Activated CD4-positive, alpha-beta T cell treated with anti-CD3 and anti-CD28 coated beads for 36 hours (primary cell): ENCODE data around the gene KLHL3. TPM values are rescaled to one million over a fixed set of nuclear protein-coding genes. Genes with fewer than 3 reads are reported as not detected.
"Not testable (repeated sequence)": the region's sequence is repeated elsewhere in the genome, so short reads cannot be mapped to it uniquely, and the experiment has no call there.

Experiments
- ATAC-seq: fragments of 200-7000 bp; cut with Tn5 transposase; one replicate; pipeline ENCODE4 v1.10.0; 2021; ENCODE audit warnings: mild to moderate bottlenecking, moderate library complexity
- CTCF ChIA-PET: fragments of 350-600 bp; sonication (Branson Sonifier 250); formaldehyde crosslinking; loops from one replicate; lab custom pipeline; 2021; ENCODE audit warnings: antibody characterized with exemption; lab: Charles Lee
- POLR2A ChIA-PET: fragments of 350-600 bp; sonication (Branson Sonifier 250); formaldehyde crosslinking; loops from one replicate; lab custom pipeline; 2021; ENCODE audit warnings: antibody characterized with exemption, inconsistent platforms; lab: Charles Lee
- DNase-seq: peaks from one replicate; pipeline ENCODE4 v3.0.0-alpha.2; 2020
- H3K27ac Mint-ChIP-seq: one replicate; pipeline ENCODE4 v1.8.0; 2021; ENCODE audit warnings: mixed read lengths
- H3K27me3 Mint-ChIP-seq: one replicate; pipeline ENCODE4 v1.8.0; 2021; ENCODE audit warnings: mixed read lengths
- H3K36me3 Mint-ChIP-seq: one replicate; pipeline ENCODE4 v1.8.0; 2021; ENCODE audit warnings: low read depth, mixed read lengths
- H3K4me1 Mint-ChIP-seq: one replicate; pipeline ENCODE4 v1.8.0; 2021; ENCODE audit warnings: mixed read lengths
- H3K4me3 Mint-ChIP-seq: one replicate; pipeline ENCODE4 v1.8.0; 2021; ENCODE audit warnings: mild to moderate bottlenecking, moderate library complexity, mixed read lengths
- H3K9me3 Mint-ChIP-seq: one replicate; pipeline ENCODE4 v1.8.0; 2021; ENCODE audit warnings: low read depth, mixed read lengths
- intact Hi-C, 2 experiments: fragments of 100-400 bp; cut with DNase I in 1 of 2; cut with micrococcal nuclease in 1 of 2; formaldehyde crosslinking; loops; one replicate each; pipeline versions ENCODE4 v1.14.2 to v1.15.1; 2022 to 2024; cut with DNase I, micrococcal nuclease
- total RNA-seq, 2 experiments: library from RNA; stranded (reverse); gene quantifications; one replicate each; pipeline ENCODE4 v1.2.3, GENCODE V29; 2021

KLHL3 gene
- total RNA-seq, 2 experiments from 2014 or later, result 6.8 to 10.8 TPM

- POLR2A ChIA-PET, result no interaction called here
- intact Hi-C loops, result no loop called here
- CTCF ChIA-PET, result interaction anchor here (0.6 to 1.2 kb wide), 3 partner anchors 15 to 374 kb away, joined by 3 read pairs; no protein-coding TSS in a partner anchor
- Mint-ChIP-seq H3K9me3 (no peaks in the 10 kb centered on the region), H3K4me3 (no peak overlapping the region), H3K27me3 (no peaks in the 10 kb centered on the region), H3K36me3 (peaks cover 19% of the 10 kb centered on the region), H3K27ac (no peak overlapping the region), H3K4me1 (no peaks in the 10 kb centered on the region)
- no peak for ATAC-seq
- DNase-seq, result no peak
These were observed 86.5 kb downstream of the KLHL3 start for GRCh38 chr5:137649228-137649935.

- Mint-ChIP-seq H3K4me3 (no peak overlapping the region), H3K9me3 (no peaks in the 10 kb centered on the region), H3K36me3 (peaks cover 19% of the 10 kb centered on the region), H3K27ac (no peak overlapping the region), H3K27me3 (no peaks in the 10 kb centered on the region), H3K4me1 (no peaks in the 10 kb centered on the region)
- ChIA-PET POLR2A (no interaction called here), CTCF (interaction anchor here (0.5 to 1.3 kb wide), 4 partner anchors 10 to 243 kb away, joined by 3 to 5 read pairs (median 4); no protein-coding TSS in a partner anchor)
- ATAC-seq (no peak), DNase-seq (no peak)
- intact Hi-C loops, result no loop called here
These were observed 87.5 kb downstream of the KLHL3 start for GRCh38 chr5:137648361-137648760.

GRCh38 chr5:137647401-137647800, 88.5 kb downstream of the KLHL3 start:
- peaks cover 17% of the 10 kb centered on the region for H3K36me3 Mint-ChIP-seq
- ChIA-PET POLR2A (interaction anchor here (0.6 kb wide), 1 partner anchor 24 kb away, joined by 5 read pairs; no protein-coding TSS in a partner anchor), CTCF (interaction anchor here (0.9 to 1.3 kb wide), 2 partner anchors 9 to 13 kb away, joined by 3 to 5 read pairs; no protein-coding TSS in a partner anchor)
- no peak overlapping the region for H3K27ac Mint-ChIP-seq
- intact Hi-C loops, result no loop called here
- no peak for DNase-seq
- H3K9me3 Mint-ChIP-seq, result no peaks in the 10 kb centered on the region
- no peak for ATAC-seq
- H3K4me3 Mint-ChIP-seq, result no peak overlapping the region
- H3K27me3 Mint-ChIP-seq, result no peaks in the 10 kb centered on the region
- no peaks in the 10 kb centered on the region for H3K4me1 Mint-ChIP-seq

- ChIA-PET CTCF (interaction anchor here (1.2 to 2.0 kb wide), 3 partner anchors 9 to 96 kb away, joined by 3 to 9 read pairs (median 5); no protein-coding TSS in a partner anchor), POLR2A (no interaction called here)
- Mint-ChIP-seq H3K27me3 (no peaks in the 10 kb centered on the region), H3K9me3 (no peaks in the 10 kb centered on the region), H3K36me3 (peaks cover 16% of the 10 kb centered on the region), H3K4me3 (no peak overlapping the region), H3K4me1 (no peaks in the 10 kb centered on the region), H3K27ac (no peak overlapping the region)
- ATAC-seq (no peak), DNase-seq (no peak)
- intact Hi-C loops, result no loop called here
These were observed 89.1 kb downstream of the KLHL3 start for GRCh38 chr5:137646761-137647160.

GRCh38 chr5:137643081-137643480, 92.8 kb downstream of the KLHL3 start:
- H3K4me1 Mint-ChIP-seq, ATAC-seq, intact Hi-C loops, H3K9me3 Mint-ChIP-seq, H3K27ac Mint-ChIP-seq, DNase-seq, H3K27me3 Mint-ChIP-seq, H3K4me3 Mint-ChIP-seq: not testable (repeated sequence)
- H3K36me3 Mint-ChIP-seq, result peaks cover 17% of the 10 kb centered on the region
- POLR2A ChIA-PET, result interaction anchor here (0.6 kb wide), 1 partner anchor 22 kb away, joined by 4 read pairs; no protein-coding TSS in a partner anchor
- CTCF ChIA-PET, result interaction anchor here (0.6 to 3.9 kb wide), 7 partner anchors 12 to 426 kb away, joined by 3 to 21 read pairs (median 4); no protein-coding TSS in a partner anchor

- H3K4me3 Mint-ChIP-seq, result no peak overlapping the region
- POLR2A ChIA-PET, result no interaction called here
- no peaks in the 10 kb centered on the region for H3K4me1 Mint-ChIP-seq
- intact Hi-C loops, result no loop called here
- H3K36me3 Mint-ChIP-seq, result peaks cover 13% of the 10 kb centered on the region
- H3K27me3 Mint-ChIP-seq, result no peaks in the 10 kb centered on the region
- no peak overlapping the region for H3K27ac Mint-ChIP-seq
- ATAC-seq (no peak), DNase-seq (no peak)
- H3K9me3 Mint-ChIP-seq, result no peaks in the 10 kb centered on the region
- CTCF ChIA-PET, result interaction anchor here (1.4 to 3.9 kb wide), 4 partner anchors 13 to 427 kb away, joined by 4 to 21 read pairs (median 10); no protein-coding TSS in a partner anchor
These were observed 93.8 kb downstream of the KLHL3 start for GRCh38 chr5:137642091-137642490.

GRCh38 chr5:137641148-137641547, 94.7 kb downstream of the KLHL3 start:
- no peak overlapping the region for H3K27ac Mint-ChIP-seq
- CTCF ChIA-PET, result interaction anchor here (1.0 to 3.9 kb wide), 5 partner anchors 12 to 137 kb away, joined by 3 to 21 read pairs (median 5); no protein-coding TSS in a partner anchor
- H3K9me3 Mint-ChIP-seq, result no peaks in the 10 kb centered on the region
- no peaks in the 10 kb centered on the region for H3K4me1 Mint-ChIP-seq
- peaks cover 9% of the 10 kb centered on the region for H3K36me3 Mint-ChIP-seq
- DNase-seq (no peak), ATAC-seq (no peak)
- H3K27me3 Mint-ChIP-seq, result no peaks in the 10 kb centered on the region
- intact Hi-C loops, result no loop called here
- POLR2A ChIA-PET, result no interaction called here
- H3K4me3 Mint-ChIP-seq, result no peak overlapping the region

- intact Hi-C loops, result loop anchor here in 1 of 2 experiments (10.0 kb wide), 1 partner anchor 495 kb away; the partner anchor contains the start of gene NME5
- H3K9me3 Mint-ChIP-seq, result no peaks in the 10 kb centered on the region
- ChIA-PET POLR2A (no interaction called here), CTCF (interaction anchor here (3.5 to 3.9 kb wide), 2 partner anchors 11 to 103 kb away, joined by 16 to 21 read pairs; no protein-coding TSS in a partner anchor)
- no peaks in the 10 kb centered on the region for H3K27me3 Mint-ChIP-seq
- ATAC-seq, result no peak
- H3K4me3 Mint-ChIP-seq, result no peak overlapping the region
- no peak overlapping the region for H3K27ac Mint-ChIP-seq
- H3K4me1 Mint-ChIP-seq, result no peaks in the 10 kb centered on the region
- DNase-seq, result no peak
- peaks cover 2% of the 10 kb centered on the region for H3K36me3 Mint-ChIP-seq
These were observed 96.2 kb downstream of the KLHL3 start for GRCh38 chr5:137639645-137640044.

GRCh38 chr5:137638841-137639240, 97.0 kb downstream of the KLHL3 start:
- H3K36me3 Mint-ChIP-seq, result peaks cover 2% of the 10 kb centered on the region
- no peak for ATAC-seq
- no peaks in the 10 kb centered on the region for H3K27me3 Mint-ChIP-seq
- ChIA-PET CTCF (interaction anchor here (0.6 to 3.5 kb wide), 6 partner anchors 9 to 554 kb away, joined by 3 to 16 read pairs (median 3); no protein-coding TSS in a partner anchor), POLR2A (no interaction called here)
- H3K4me1 Mint-ChIP-seq, result no peaks in the 10 kb centered on the region
- DNase-seq, result no peak
- intact Hi-C loops, result loop anchor here in 1 of 2 experiments (10.0 kb wide), 1 partner anchor 496 kb away; the partner anchor contains the start of gene NME5
- no peaks in the 10 kb centered on the region for H3K9me3 Mint-ChIP-seq
- H3K27ac Mint-ChIP-seq, result no peak overlapping the region
- H3K4me3 Mint-ChIP-seq, result no peak overlapping the region

GRCh38 chr5:137636830-137637714, 98.8 kb downstream of the KLHL3 start:
- no peak overlapping the region for H3K4me3 Mint-ChIP-seq
- CTCF ChIA-PET, result interaction anchor here (0.6 to 1.1 kb wide), 2 partner anchors 19 to 142 kb away, joined by 3 read pairs; no protein-coding TSS in a partner anchor
- H3K9me3 Mint-ChIP-seq, result no peaks in the 10 kb centered on the region
- H3K27ac Mint-ChIP-seq, result no peak overlapping the region
- DNase-seq (no peak), ATAC-seq (no peak)
- POLR2A ChIA-PET, result no interaction called here
- H3K4me1 Mint-ChIP-seq, result no peaks in the 10 kb centered on the region
- intact Hi-C loops, result loop anchor here in 1 of 2 experiments (10.0 kb wide), 1 partner anchor 498 kb away; the partner anchor contains the start of gene NME5
- peaks cover 6% of the 10 kb centered on the region for H3K36me3 Mint-ChIP-seq
- H3K27me3 Mint-ChIP-seq, result no peaks in the 10 kb centered on the region

GRCh38 chr5:137636099-137636498, 99.8 kb downstream of the KLHL3 start:
- ChIA-PET CTCF (no interaction called here), POLR2A (no interaction called here)
- Mint-ChIP-seq H3K27me3 (no peaks in the 10 kb centered on the region), H3K9me3 (no peaks in the 10 kb centered on the region), H3K4me1 (no peaks in the 10 kb centered on the region), H3K36me3 (peaks cover 6% of the 10 kb centered on the region), H3K27ac (no peak overlapping the region), H3K4me3 (no peak overlapping the region)
- no peak for ATAC-seq
- no peak for DNase-seq
- intact Hi-C loops, result loop anchor here in 1 of 2 experiments (10.0 kb wide), 1 partner anchor 499 kb away; the partner anchor contains the start of gene NME5
